NCI-H82 treated with DMSO at 0.1 percent for 48 hours (cell line): ENCODE measurements around the gene BCAT1.
"Not testable (repeated sequence)": the region's sequence is repeated elsewhere in the genome, so short reads cannot be mapped to it uniquely, and the experiment has no call there.

Source experiments
- DNase-seq: peaks from one replicate; lab custom pipeline; 2025; ENCODE audit not compliant: unreplicated experiment; lab: John Stamatoyannopoulos, UW

Gene BCAT1

DNA sequence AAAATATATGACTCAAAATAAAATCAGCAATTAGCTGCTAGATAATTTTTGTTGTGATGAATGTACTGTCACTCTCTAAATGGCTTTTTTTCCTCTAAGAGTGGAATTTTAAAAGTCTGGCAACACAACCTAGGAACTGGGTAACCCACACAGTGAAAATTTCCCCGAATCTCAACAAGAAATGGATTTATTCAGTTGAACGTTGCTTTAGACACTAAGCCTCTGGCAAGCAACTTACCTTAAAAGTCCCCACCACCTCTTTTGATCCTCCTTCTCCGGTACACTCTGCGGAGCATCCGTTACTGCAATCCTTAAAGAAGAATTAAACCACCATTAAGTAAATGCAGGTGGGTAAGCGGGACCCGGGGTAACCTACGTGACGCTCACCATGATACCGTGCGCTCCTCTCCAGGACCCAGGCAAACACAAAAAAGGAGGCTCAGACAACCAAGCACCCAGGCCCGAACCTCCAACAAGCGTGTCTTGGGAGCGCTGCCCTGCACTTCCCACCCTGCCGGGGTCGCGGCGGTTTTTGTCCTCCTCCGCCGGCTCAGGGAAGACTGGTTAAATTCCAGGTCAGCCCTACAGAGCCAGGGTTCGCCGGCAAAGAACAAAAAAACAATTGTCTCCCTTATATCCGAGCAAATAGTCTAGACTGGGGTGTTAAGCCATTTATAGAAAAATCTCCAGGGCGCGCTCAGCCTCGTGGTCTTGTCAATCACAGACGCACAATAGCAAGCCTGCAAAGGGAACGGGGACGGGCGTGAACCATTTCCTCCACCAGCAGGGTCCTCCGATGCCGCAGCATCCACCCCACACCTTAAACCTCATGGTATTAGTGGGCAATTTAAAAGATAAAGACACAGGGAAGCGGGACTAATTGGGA, 47.1 kb downstream of the BCAT1 start:
- DNase-seq: no peak

- no peak for DNase-seq
These were observed 48.7 kb downstream of the BCAT1 start for GRCh38 chr12:24900196-24900595.

GRCh38 chr12:24899503-24900075, 49.3 kb downstream of the BCAT1 start:
- no peak for DNase-seq

DNA sequence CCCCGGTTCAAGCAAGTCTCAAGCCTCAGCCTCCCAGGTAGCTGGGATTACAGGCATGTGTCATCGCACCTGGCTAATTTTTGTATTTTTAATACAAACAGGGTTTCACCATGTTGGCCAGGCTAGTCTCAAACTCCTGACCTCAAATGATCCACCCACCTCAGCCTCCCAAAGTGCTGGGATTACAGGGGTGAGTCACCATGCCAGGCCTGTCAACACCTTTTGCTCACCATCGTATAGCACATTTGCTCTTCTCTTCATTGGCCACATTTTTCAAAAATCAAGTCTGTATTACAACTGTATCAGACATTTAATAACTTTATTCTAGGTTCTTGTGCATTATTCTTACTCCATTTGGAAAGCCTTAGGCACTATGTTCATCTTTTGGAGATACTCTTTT, 50.3 kb downstream of the BCAT1 start:
- DNase-seq: no peak

DNA sequence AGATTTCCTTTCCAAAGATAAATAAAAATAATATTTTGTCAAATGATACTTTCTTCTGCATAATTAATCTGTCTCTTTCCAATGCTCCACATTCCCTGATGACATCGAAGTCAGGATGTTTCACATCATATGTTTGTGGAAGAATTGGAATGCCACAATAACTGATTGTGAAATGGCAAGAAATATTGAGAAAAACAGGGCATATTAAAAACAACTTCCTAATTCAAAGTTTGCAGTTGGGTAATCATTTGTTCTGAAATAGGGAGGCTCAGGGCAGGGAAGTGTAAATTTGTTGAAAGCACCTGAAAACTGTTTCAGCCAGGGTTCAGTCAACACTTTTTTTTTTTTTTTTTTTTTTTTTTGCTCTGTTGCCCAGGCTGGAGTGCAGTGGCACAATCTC, 50.7 kb downstream of the BCAT1 start:
- DNase-seq: no peak

GRCh38 chr12:24896171-24896570, 52.7 kb downstream of the BCAT1 start:
- no peak for DNase-seq

- no peak for DNase-seq
These were observed 53.3 kb downstream of the BCAT1 start for GRCh38 chr12:24895612-24896011.

DNA sequence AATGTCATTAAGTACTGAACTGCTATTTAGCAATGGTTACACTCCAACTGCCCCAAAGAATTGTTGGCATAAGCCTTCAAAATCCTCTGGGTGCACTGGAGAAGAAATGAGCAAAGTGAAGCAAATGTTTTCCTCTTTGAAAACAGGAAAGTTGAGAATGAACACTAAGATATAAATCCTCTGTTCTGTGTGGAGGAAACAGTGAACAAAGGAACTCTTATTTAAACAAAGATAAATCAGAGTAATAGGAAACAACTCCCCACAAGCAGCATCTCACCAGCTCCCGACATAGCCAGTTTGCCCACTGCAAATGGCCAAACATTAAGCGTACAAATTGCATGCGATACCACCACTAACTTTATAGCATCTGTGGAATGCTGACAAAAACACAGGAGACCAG, 54.0 kb downstream of the BCAT1 start:
- DNase-seq: no peak

GRCh38 chr12:24890048-24890803, 58.7 kb downstream of the BCAT1 start:
- no peak for DNase-seq

- DNase-seq: no peak
These were observed 59.5 kb downstream of the BCAT1 start for GRCh38 chr12:24889411-24889810.

DNA sequence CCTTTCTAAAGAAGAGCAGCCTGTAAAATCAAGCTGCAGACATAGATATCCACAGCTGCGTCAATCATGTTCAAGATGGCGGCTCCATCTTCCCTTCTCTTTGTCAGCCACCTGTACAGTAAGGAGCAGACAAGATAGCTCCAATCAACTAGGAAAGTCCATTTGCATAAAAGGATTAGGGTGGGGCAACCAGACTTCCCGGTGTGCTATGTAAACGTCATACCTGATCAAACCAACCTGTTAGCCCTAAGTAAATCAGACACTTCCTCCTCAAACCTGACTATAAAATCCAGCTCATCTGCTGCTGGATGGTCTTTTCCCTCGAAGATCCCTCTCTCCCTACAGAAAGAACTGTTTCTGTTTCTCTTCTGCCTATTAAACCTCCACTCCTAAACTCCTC, 60.1 kb downstream of the BCAT1 start:
- no peak for DNase-seq

DNA sequence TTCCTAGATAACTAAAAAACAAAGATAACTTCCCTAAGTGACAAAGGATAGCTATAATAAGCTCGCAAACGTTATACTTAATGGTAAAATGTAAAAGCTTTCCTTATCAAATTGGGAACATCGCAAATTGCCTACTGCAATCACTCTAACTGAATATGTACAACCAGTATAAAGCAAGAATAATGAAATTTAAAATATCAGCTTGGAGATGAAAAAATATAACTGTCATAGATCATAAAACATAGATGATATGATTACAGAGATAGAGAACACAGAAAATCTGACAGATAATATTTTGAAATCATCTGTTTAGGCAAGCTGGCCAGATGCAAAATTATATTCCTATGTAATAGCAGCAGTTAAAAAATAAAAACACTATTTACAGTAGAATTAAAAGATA, 64.0 kb downstream of the BCAT1 start:
- DNase-seq: no peak

DNA sequence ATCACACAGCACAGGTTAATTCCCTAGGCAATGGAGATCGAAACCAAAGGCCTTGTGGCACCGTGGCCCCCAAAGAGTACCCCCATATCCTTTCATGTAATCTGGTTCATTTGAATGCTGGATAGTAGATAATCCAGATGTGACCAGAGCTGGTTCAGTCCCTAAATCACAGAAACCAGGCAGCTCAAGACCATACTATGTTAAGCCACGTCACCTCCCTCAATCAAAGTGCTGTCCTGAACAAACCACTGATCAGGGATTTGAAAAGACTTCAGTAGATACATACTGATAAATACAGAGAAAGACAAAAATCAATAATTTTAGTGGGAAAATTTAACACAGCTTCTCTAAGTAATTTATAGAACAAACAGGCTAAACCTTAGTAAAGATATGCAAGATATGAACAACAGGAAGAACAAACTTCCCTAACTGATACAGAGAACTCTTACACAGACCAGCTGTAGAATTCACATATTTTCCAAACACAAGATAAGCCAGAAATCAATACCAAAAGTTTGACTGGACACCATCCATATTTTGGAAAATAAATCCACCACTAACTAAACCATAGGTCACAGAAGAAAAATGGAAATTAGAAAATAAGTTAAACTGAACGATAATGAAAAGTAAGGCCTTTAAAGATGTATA, 67.1 kb downstream of the BCAT1 start:
- no peak for DNase-seq

DNA sequence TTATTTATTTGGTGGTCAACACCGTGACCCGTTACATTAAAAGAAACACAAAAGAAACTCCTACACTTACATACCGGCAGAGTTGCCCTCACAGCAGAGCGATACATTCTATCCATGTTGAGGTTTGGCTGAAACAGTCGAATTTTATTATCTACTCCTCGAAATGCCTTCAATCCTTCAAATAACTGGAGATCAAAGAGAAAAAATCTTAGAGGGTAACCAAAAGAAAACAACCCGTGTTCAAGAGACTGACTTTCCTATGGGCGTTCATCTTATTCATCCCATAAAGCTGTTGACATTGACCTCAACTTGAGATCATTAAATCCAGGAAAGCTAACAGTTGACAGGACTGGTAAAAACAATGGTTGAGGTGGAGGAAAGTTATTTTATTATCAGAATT, 67.7 kb downstream of the BCAT1 start:
- no peak for DNase-seq

- no peak for DNase-seq
These were observed 68.2 kb downstream of the BCAT1 start for GRCh38 chr12:24880732-24881131.

GRCh38 chr12:24879644-24880043, 69.3 kb downstream of the BCAT1 start:
- DNase-seq: peak; percentile 4

DNA sequence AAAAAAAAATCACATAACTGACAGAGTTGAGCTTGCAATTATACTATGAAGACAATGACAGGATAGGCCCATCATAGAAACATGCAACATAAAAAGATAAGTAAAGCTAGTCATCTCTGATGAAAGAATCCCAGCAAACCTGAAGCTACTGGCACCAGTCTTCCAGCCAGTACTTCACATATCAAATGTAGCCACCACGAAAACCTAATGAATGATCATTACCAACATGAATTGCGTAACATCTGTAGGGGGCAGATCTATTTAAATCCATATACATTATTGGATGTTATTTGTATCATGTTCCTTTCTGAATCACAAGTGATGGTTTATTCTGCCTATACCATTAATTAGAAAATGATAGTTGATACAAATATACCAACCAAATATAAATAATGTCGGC, 73.9 kb downstream of the BCAT1 start:
- no peak for DNase-seq

DNA sequence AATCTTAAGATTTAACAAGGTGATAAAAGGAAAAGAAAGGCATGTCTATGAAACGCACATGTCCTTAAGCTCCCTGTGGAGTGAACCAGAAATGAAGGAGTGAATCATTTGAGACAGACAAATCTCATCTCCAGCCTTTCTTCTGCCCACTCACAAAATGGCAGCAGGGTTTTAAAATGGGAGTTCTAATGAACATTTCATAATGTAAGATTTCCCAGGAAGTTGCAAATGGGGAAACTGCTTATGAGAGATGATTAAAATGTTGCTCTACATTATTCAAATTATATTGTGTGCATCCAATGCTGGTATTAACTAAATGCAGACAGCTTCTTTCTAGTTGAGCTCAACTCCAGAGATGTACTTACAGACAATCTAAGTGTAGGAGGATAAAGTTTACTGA, 76.7 kb downstream of the BCAT1 start:
- no peak for DNase-seq

DNA sequence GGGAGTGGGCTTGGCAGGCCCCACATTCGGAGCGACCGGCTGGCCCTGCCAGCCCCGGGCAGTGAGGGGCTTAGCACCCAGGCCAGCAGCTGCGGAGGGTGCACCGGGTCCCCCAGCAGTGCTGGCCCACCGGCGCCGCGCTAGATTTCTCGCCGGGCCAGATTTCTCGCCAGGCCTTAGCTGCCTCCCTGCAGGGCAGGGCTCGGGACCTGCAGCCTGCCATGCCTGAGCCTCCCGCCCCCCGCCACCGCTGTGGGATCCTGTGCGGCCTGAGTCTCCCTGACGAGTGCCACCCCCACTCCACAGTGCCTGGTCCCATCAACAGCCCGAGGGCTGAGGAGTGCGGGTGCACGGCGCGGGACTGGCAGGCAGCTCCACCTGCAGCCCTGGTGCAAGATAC, 82.8 kb downstream of the BCAT1 start:
- not testable (repeated sequence) for DNase-seq

DNA sequence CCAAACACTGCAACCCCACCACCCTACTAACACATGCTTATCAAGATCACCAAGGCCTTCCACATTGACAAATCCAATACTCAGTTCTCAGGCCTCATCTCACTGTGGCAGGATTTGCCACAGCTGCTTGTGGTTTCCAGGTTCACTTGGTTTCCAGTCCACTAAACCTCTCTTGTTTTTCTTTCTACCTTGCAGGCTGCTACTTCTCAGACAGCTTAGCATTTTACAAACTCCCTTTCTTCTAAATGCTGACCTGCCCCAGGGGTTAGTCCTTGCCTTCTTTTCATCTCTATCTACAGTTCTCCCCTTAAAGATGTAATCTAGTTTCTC, 84.1 kb downstream of the BCAT1 start:
- DNase-seq: no peak

GRCh38 chr12:24861766-24862540, 86.9 kb downstream of the BCAT1 start:
- DNase-seq: no peak
